ENCODE results near the gene THADA.
A peak's percentile ranks its signal among the peaks of the same experiment; 100 is the strongest.

Gene THADA

GRCh38 chr2:43293744-43294695, 301.8 kb downstream of the THADA start:
- TF ChIP-seq EZH2 (IDR thresholded peaks at IDR 0.05; ENCODE audit: borderline replicate concordance, low read depth, low read length, severe bottlenecking) (no peak), CTCF (IDR thresholded peaks at IDR 0.05; ENCODE audit: borderline replicate concordance, extremely low read depth, low read length, poor library complexity, severe bottlenecking) (no peak)
- DNase-seq, result peak; percentile 68
- H3K79me2 ChIP-seq (ENCODE audit: insufficient read depth, low read length), result no peaks in the 10 kb centered on the region
- H3K27ac ChIP-seq (ENCODE audit: low read length), result peak overlapping the region; percentile 80
- ATAC-seq (ENCODE audit: insufficient read depth, low read depth), result peak; percentile 99
- H3K4me2 ChIP-seq (ENCODE audit: insufficient read depth, low read length), result no peak overlapping the region
- no peak overlapping the region for H2AFZ ChIP-seq (ENCODE audit: low read depth, low read length)
- H3K36me3 ChIP-seq (ENCODE audit: insufficient read depth, low read length), result peaks cover 28% of the 10 kb centered on the region
- H3K4me3 ChIP-seq (ENCODE audit: low read depth in 1 of 2, low read length in 2 of 2), result no peak overlapping the region
- no peaks in the 10 kb centered on the region for H3K27me3 ChIP-seq (ENCODE audit: insufficient read depth, low read length, poor library complexity)
- no peaks in the 10 kb centered on the region for H4K20me1 ChIP-seq (ENCODE audit: insufficient read depth, low read length)
- H3K9ac ChIP-seq (ENCODE audit: low read depth, low read length), result no peak overlapping the region; the same call in 1 of the 2 replicates
- peaks cover 25% of the 10 kb centered on the region for H3K4me1 ChIP-seq (ENCODE audit: insufficient read depth, low read length)
- no peaks in the 10 kb centered on the region for H3K9me3 ChIP-seq (ENCODE audit: insufficient read depth, low read length, severe bottlenecking)

- H3K4me2 ChIP-seq (ENCODE audit: insufficient read depth, low read length), result no peak overlapping the region
- no peak for DNase-seq
- peaks cover 25% of the 10 kb centered on the region for H3K4me1 ChIP-seq (ENCODE audit: insufficient read depth, low read length)
Observed at GRCh38 chr2:43292851-43293743, 302.7 kb downstream of the THADA start.

GRCh38 chr2:43292297-43292696, 303.5 kb downstream of the THADA start:
- Histone ChIP-seq H3K36me3 (ENCODE audit: insufficient read depth, low read length) (peaks cover 41% of the 10 kb centered on the region), H3K9me3 (ENCODE audit: insufficient read depth, low read length, severe bottlenecking) (no peaks in the 10 kb centered on the region), H3K27me3 (ENCODE audit: insufficient read depth, low read length, poor library complexity) (no peaks in the 10 kb centered on the region), H3K79me2 (ENCODE audit: insufficient read depth, low read length) (no peaks in the 10 kb centered on the region), H3K27ac (ENCODE audit: low read length) (peak overlapping the region; percentile 30; the same call in 1 of the 2 replicates), H3K4me2 (ENCODE audit: insufficient read depth, low read length) (no peak overlapping the region), H4K20me1 (ENCODE audit: insufficient read depth, low read length) (no peaks in the 10 kb centered on the region), H3K4me3 (ENCODE audit: low read depth in 1 of 2, low read length in 2 of 2) (no peak overlapping the region), H2AFZ (ENCODE audit: low read depth, low read length) (no peak overlapping the region), H3K9ac (ENCODE audit: low read depth, low read length) (no peak overlapping the region), H3K4me1 (ENCODE audit: insufficient read depth, low read length) (peaks cover 25% of the 10 kb centered on the region)
- TF ChIP-seq EZH2 (IDR thresholded peaks at IDR 0.05; ENCODE audit: borderline replicate concordance, low read depth, low read length, severe bottlenecking) (no peak), CTCF (IDR thresholded peaks at IDR 0.05; ENCODE audit: borderline replicate concordance, extremely low read depth, low read length, poor library complexity, severe bottlenecking) (no peak)
- DNase-seq (no peak), ATAC-seq (ENCODE audit: insufficient read depth, low read depth) (no peak)

More at GRCh38 chr2:43292851-43293743, 302.7 kb downstream of the THADA start:
- no peak for ATAC-seq (ENCODE audit: insufficient read depth, low read depth)
- H3K27me3 ChIP-seq (ENCODE audit: insufficient read depth, low read length, poor library complexity), result no peaks in the 10 kb centered on the region
- no peaks in the 10 kb centered on the region for H3K79me2 ChIP-seq (ENCODE audit: insufficient read depth, low read length)
- H3K9me3 ChIP-seq (ENCODE audit: insufficient read depth, low read length, severe bottlenecking), result no peaks in the 10 kb centered on the region
- no peak overlapping the region for H2AFZ ChIP-seq (ENCODE audit: low read depth, low read length)
- no peaks in the 10 kb centered on the region for H4K20me1 ChIP-seq (ENCODE audit: insufficient read depth, low read length)
- peak overlapping the region; percentile 80 for H3K27ac ChIP-seq (ENCODE audit: low read length)
- no peak overlapping the region; the same call in 1 of the 2 replicates for H3K9ac ChIP-seq (ENCODE audit: low read depth, low read length)
- peaks cover 35% of the 10 kb centered on the region for H3K36me3 ChIP-seq (ENCODE audit: insufficient read depth, low read length)
- TF ChIP-seq EZH2 (IDR thresholded peaks at IDR 0.05; ENCODE audit: borderline replicate concordance, low read depth, low read length, severe bottlenecking) (no peak), CTCF (IDR thresholded peaks at IDR 0.05; ENCODE audit: borderline replicate concordance, extremely low read depth, low read length, poor library complexity, severe bottlenecking) (no peak)
- H3K4me3 ChIP-seq (ENCODE audit: low read depth in 1 of 2, low read length in 2 of 2), result no peak overlapping the region
